ENCODE measurements around the gene GJB3. TPM values are rescaled to one million over a fixed set of nuclear protein-coding genes. Genes with fewer than 3 reads are reported as not detected.
A peak's percentile ranks its signal among the peaks of the same experiment; 100 is the strongest.
"Not testable (repeated sequence)": the region's sequence is repeated elsewhere in the genome, so short reads cannot be mapped to it uniquely, and the experiment has no call there.

Gene GJB3
- total RNA-seq, result 1 to 10 TPM in 2 of 4 donors, not detected in 2; 1.0 to 4.7 TPM

- no peaks in the 10 kb centered on the region for H3K36me3 ChIP-seq
- no peaks in the 10 kb centered on the region for H3K9me3 ChIP-seq
- no peak for TF ChIP-seq CTCF (IDR thresholded peaks at IDR 0.05)
- peak in 1 of 2 donors; percentile 16 for TF ChIP-seq POLR2A (IDR thresholded peaks at IDR 0.05)
- no peak within 1 kb of the TSS for H3K27ac ChIP-seq
- peaks cover 0 to 9% of the 10 kb centered on the region in 2 donors for H3K4me1 ChIP-seq
- H3K27me3 ChIP-seq, result peaks cover 8 to 28% of the 10 kb centered on the region in 2 donors
- intact Hi-C loops (cut with DNase I; ENCODE audit: low total_unique reads), result no loop called here
- peak within 1 kb of the TSS in 1 of 2 donors; percentile 3 for H3K4me3 ChIP-seq
- no peak for DNase-seq
These were observed at the start of gene GJB3 for GRCh38 chr1:34781071-34781843. Gene GJB3, plus strand, starts transcription at chr1:34781214. Its CDS starts 3,549 bp downstream, at chr1:34784763.

DNA sequence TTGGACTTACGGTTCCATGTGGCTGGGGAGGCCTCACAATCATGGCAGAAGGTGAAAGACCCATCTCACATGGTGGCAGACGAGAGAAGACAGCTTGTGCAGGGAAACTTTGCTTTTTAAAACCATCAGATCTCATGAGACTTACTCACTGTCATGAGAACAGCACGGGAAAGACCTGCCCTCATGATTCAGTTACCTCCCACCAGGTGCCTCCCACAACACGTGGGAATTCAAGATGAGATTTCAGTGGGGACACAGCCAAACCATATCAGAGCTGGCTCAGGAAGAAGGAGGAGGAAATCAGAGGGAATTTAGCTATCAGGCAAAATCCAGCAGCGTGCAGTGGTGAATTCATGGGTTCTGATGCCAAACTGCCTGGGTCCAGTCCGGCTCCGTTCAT is 48.2 kb upstream of the GJB3 start:
- intact Hi-C loops (cut with DNase I; ENCODE audit: low total_unique reads); H3K36me3 ChIP-seq; H3K4me1 ChIP-seq; DNase-seq; H3K4me3 ChIP-seq; H3K27ac ChIP-seq; H3K9me3 ChIP-seq; H3K27me3 ChIP-seq: not testable (repeated sequence)

GRCh38 chr1:34736692-34737091 is 44.3 kb upstream of the GJB3 start:
- Histone ChIP-seq H3K4me3 (no peak overlapping the region), H3K4me1 (no peaks in the 10 kb centered on the region), H3K27ac (no peak overlapping the region), H3K36me3 (no peaks in the 10 kb centered on the region), H3K27me3 (no peaks in the 10 kb centered on the region), H3K9me3 (no peaks in the 10 kb centered on the region)
- intact Hi-C loops (cut with DNase I; ENCODE audit: low total_unique reads), result no loop called here
- no peak for TF ChIP-seq POLR2A (IDR thresholded peaks at IDR 0.05)
- TF ChIP-seq CTCF (IDR thresholded peaks at IDR 0.05), result no peak
- no peak for DNase-seq

GRCh38 chr1:34737236-34737635 is 43.8 kb upstream of the GJB3 start:
- DNase-seq; H3K36me3 ChIP-seq; H3K4me3 ChIP-seq; H3K9me3 ChIP-seq; H3K4me1 ChIP-seq; H3K27me3 ChIP-seq; intact Hi-C loops (cut with DNase I; ENCODE audit: low total_unique reads); H3K27ac ChIP-seq: not testable (repeated sequence)

DNA sequence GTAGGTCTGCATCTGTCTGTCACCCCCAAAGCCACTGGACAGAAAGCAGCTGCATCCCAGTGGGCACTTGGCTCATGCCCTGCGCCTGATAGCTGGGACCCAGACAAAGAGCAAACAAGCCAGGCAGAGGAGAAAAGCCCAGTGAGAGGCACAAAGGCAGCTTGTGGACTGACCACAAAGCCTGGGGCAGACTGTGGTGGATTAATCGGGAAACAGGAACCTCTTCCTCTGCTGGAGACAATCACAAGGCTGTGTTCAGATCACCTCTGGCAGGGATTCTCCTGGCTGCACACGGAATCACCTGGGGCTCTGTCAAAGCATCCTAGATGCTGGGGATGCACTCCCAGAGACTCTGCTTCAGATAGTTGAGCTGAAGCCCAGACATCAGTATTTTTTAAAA is 41.4 kb upstream of the GJB3 start:
- Histone ChIP-seq H3K4me3 (no peak overlapping the region), H3K27me3 (no peaks in the 10 kb centered on the region), H3K36me3 (no peaks in the 10 kb centered on the region), H3K27ac (no peak overlapping the region), H3K4me1 (no peaks in the 10 kb centered on the region), H3K9me3 (no peaks in the 10 kb centered on the region)
- intact Hi-C loops (cut with DNase I; ENCODE audit: low total_unique reads), result no loop called here
- no peak for DNase-seq
- TF ChIP-seq POLR2A (IDR thresholded peaks at IDR 0.05), result no peak
- no peak for TF ChIP-seq CTCF (IDR thresholded peaks at IDR 0.05)

- no peaks in the 10 kb centered on the region for H3K27me3 ChIP-seq
- no peaks in the 10 kb centered on the region for H3K4me1 ChIP-seq
- no peak for TF ChIP-seq POLR2A (IDR thresholded peaks at IDR 0.05)
- no peak for TF ChIP-seq CTCF (IDR thresholded peaks at IDR 0.05)
- H3K4me3 ChIP-seq, result no peak overlapping the region
- no peaks in the 10 kb centered on the region for H3K9me3 ChIP-seq
- no peaks in the 10 kb centered on the region for H3K36me3 ChIP-seq
- no peak overlapping the region for H3K27ac ChIP-seq
- intact Hi-C loops (cut with DNase I; ENCODE audit: low total_unique reads), result no loop called here
- no peak for DNase-seq
These were observed 40.7 kb upstream of the GJB3 start for GRCh38 chr1:34740161-34740868.
